ENCODE results near the gene PSMA5.

PSMA5 gene

DNA sequence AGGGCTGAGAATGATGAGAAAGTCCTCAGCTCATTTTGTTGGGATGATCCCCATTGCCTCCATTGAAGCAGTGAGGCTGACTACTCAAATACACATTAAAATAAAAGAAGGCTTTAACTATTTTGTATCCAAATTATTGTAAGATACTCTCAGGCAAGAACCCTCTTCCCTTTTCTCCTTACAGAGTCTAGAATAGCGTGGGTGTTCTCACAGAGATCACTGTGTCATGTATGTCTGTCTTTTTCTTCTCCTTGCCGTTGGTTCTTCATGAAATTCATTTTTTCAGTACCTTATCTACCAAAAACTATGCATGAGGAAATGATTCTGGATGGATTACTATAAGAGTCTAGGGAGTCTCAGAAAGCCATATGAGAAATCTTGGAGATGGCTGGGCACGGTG, 58.6 kb downstream of the PSMA5 start:
- DNase-seq: no peak

DNA sequence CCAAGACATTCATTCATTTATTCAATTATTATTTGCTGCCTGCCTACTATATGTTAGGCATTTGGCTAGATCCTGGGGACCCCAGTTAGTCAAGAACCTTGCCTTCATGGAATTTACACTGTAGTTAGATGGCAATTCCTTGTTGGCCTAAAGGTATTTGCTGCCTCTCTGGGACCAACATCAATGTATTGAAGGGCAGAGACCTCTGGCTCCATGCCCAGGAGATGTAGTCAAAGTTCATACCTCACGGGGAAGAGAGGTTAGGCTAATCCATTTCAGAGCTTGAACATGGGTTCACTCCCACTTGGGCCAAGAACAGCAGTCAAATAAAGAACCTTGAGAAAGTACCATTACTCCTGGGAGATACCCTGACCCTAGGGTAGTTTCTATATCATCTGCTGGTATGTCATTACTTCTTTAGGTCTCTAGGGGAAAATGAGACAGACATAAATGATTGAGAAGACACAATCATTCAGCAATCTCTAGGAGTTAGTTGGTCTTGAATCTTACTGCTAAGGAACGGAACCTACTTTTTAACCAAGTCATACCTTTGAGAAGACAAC, 60.5 kb downstream of the PSMA5 start:
- DNase-seq: no peak

DNA sequence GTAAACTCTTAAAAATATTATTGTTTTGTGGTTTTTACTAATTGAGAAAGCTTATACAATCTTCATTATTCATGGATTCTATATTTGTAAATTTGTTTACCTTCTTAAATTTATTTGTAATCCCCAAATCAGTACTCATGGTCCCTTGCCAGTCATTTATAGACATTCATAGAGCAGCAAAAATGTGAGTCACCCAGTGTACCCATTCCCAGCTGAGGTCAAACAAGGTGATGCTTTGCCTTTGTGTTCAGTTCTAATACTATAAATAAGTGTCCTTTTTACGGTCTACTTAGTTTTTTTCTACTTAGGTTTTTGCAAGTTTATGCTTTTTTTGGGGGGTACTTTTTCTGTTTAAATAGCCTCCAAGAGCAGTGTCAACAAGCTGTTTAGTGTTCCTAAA, 64.6 kb downstream of the PSMA5 start:
- DNase-seq: no peak

DNA sequence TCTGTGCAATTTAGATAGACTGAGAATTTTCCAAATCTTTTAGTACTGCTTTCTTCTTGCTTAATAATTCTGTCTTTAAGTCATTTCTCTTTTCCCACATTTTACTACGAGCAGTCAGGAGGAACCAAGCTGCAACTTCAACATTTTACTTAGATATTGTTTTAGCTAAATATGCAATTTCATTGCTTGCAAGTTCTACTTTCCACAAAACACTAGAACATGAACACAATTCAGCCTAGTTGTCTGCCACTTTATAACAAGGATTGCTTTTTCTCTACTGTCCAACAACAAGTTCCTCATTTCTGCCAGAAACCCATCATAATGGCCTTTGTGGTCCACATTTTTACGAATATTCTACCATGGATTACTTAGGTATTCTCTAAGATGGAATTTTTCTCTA, 65.2 kb downstream of the PSMA5 start:
- no peak for DNase-seq

DNA sequence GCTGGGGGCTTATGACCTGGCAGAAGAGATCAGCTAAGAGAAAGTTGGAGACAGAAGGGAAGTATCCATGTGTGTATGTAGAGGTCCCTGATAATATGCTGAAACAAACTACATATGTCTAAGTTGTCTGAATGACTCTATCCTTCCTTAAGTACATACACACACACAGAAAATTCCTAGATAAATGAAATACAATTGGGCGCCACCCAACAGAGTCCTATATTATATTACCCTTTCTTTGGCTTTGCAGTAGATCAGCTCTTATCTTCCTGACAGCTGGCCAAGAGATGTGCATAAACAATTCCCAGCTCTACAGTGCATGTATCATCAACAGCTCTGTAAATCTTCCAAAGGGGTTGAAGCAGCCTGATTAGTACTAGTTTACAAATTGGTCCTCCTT, 68.6 kb downstream of the PSMA5 start:
- DNase-seq: no peak

DNA sequence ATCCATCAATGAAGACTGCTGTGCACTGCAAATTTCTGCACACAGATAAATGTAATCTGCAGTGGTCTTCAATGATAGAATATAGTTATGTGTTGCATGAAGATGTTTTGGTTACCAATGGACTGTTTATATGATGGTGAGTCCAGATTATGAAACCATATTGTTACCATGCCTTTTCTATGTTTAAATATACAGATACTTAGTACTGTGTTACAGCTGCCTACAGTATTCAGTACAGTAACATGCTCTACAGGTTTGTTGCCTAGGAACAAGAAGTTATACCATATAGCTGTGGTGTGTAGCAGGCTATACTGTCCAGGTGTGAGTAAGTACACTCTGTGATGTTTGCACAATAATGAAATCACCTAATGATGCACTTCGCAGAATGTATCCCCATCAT, 69.3 kb downstream of the PSMA5 start:
- no peak for DNase-seq

DNA sequence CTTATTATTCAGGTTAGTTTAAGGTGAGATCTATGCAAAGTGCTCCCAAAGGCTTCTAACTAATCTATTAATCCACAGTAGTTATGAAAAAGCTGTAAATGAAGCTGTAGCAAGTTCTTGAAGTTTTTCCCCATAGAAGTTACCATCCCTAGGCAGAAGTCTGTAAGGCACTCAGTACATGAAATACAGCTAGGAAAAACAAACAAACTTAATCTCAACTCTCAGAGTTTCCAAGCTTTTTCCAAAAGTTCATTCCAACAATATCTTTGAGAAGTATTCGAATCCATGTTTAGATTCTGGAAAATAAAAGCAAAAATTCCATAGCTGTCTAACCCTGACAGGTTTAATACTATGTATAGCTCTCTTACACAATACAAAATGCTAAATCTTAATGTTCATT, 69.7 kb downstream of the PSMA5 start:
- DNase-seq: no peak

DNA sequence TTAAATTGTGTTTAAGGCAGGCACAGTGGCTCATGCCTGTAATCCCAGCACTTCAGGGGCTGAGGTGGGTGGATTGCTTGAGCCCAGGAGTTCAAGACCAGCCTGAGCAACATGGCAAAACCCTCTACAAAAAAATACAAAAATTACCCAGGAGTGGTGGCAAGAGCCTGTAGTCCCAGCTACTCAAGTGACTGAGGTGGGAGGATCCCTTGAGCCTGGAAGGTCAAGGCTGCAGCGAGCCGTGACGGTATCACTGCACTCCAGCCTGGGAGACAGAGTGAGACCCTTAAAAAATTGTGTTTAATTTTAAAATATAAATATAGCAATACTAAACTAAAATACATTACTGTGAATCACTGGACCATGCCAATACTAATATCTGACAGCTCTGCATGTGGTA, 71.3 kb downstream of the PSMA5 start:
- DNase-seq: no peak

DNA sequence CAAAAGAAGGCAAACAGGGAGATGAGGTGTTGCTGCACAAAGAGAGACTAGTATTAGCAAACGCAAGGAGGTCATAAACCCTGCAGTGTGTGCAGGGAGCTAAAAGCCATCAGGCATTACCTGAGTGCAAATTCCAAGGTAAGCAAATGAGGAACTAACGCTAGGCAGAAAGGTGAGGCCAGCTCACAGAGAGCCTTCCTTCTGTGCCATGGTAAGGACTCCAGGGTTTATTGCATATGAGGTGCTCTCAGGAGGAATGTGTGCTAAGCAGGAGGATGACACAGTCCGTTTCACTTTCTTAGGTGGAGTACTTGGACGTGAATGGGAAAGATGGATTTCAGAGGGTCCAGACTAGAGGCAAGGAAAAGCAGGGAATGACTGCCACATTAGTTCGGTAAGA, 74.8 kb downstream of the PSMA5 start:
- DNase-seq: no peak

DNA sequence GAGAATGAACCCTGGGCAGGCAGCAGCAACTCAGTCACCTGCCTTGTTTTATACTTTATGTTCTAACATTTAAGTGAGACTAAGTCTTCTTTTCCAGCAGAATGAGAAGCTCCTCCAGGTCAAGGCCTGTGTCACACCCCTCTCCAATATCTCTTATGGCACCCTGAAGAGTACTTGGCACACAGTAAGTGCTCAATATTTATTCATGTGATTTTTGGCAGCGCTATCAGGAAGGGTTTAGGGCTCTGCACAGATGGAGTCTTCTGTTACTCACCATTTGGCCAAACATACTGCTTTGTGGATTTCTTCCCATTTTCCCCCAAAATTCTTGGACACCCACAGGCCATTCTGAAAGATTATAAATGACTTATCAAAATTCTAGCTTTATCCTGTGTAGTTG, 75.6 kb downstream of the PSMA5 start:
- DNase-seq: no peak

DNA sequence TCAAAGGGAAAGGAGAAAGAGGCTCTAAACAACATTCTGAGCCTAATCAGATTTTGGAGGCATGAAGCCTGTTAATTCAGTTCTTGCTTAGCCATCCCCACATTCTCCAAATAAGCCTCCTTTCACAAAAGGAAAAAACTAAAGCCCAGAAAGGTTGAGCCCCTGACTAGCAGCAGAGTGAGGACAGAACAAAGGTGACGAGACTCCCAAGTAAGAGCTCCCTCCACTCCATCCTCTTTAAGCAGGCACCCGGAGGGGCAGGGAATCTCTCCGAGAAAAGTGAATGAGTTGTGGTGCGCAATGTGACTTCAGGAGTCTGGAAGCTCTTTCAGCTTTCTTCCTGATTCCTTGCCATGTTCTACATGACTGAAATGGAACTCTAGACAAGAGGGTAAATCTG, 76.1 kb downstream of the PSMA5 start:
- DNase-seq: no peak

Measured in activated naive CD4-positive, alpha-beta T cell treated with Interleukin-2 at 50 U/mL for 16 hours (primary cell).